Mesendoderm (in vitro differentiated cells): Measurements from ENCODE around the gene TIAL1.

Experiments used
- DNase-seq: peaks from one replicate; pipeline ENCODE4 v3.0.0; 2013
- H2AK5ac ChIP-seq: 2 replicates; pipeline ENCODE4 v1.6.1; 2013; ENCODE audit warnings: low read length, inconsistent platforms
- H2BK120ac ChIP-seq: 2 replicates; pipeline ENCODE4 v1.6.1; 2013; ENCODE audit warnings: low read depth, mild to moderate bottlenecking, low read length, moderate library complexity, mixed read lengths
- H2BK15ac ChIP-seq: replicated peaks from 2 replicates; pipeline ENCODE4 v1.6.1; 2013; ENCODE audit warnings: low read depth, mild to moderate bottlenecking, moderate library complexity
- H2BK5ac ChIP-seq: 2 replicates; pipeline ENCODE4 v1.6.1; 2013; ENCODE audit warnings: low read length, inconsistent platforms
- H3K18ac ChIP-seq: 2 replicates; pipeline ENCODE4 v1.6.1; 2013; ENCODE audit warnings: mild to moderate bottlenecking, low read length, mixed read lengths
- H3K23ac ChIP-seq: one replicate; pipeline ENCODE4 v1.6.1; 2013; ENCODE audit warnings: low read length
- H3K27ac ChIP-seq: 2 replicates; pipeline ENCODE4 v1.5.1; 2013; ENCODE audit warnings: low read depth, mild to moderate bottlenecking, inconsistent platforms, low read length, moderate library complexity
- H3K27me3 ChIP-seq: 2 replicates; pipeline ENCODE4 v1.6.1; 2013; ENCODE audit warnings: low read length, control low read depth, mild to moderate bottlenecking, inconsistent platforms; ENCODE audit not compliant: insufficient read depth, poor library complexity
- H3K36me3 ChIP-seq: 2 replicates; pipeline ENCODE4 v1.6.1; 2013; ENCODE audit warnings: low read length, inconsistent platforms; ENCODE audit not compliant: control insufficient read depth, insufficient read depth
- H3K4ac ChIP-seq: one replicate; pipeline ENCODE4 v1.6.1; 2013; ENCODE audit warnings: low read depth, mild to moderate bottlenecking, low read length, moderate library complexity
- H3K4me1 ChIP-seq: 2 replicates; pipeline ENCODE4 v1.6.1; 2013; ENCODE audit warnings: low read depth, low read length, inconsistent platforms; ENCODE audit not compliant: control insufficient read depth
- H3K4me2 ChIP-seq: 2 replicates; pipeline ENCODE4 v1.6.1; 2013; ENCODE audit warnings: low read length
- H3K4me3 ChIP-seq: 2 replicates; pipeline ENCODE4 v1.5.1; 2013; ENCODE audit warnings: mild to moderate bottlenecking, low read length
- H3K56ac ChIP-seq: one replicate; pipeline ENCODE4 v1.6.1; 2013; ENCODE audit warnings: low read length
- H3K79me1 ChIP-seq: 2 replicates; pipeline ENCODE4 v1.6.1; 2013; ENCODE audit warnings: low read length, inconsistent platforms
- H3K79me2 ChIP-seq: 2 replicates; pipeline ENCODE4 v1.6.1; 2013; ENCODE audit warnings: mild to moderate bottlenecking, low read length; ENCODE audit not compliant: control insufficient read depth, insufficient read depth
- H3K9ac ChIP-seq: 2 replicates; pipeline ENCODE4 v1.6.1; 2013; ENCODE audit warnings: low read length, inconsistent platforms
- H4K5ac ChIP-seq: one replicate; pipeline ENCODE4 v1.6.1; 2013; ENCODE audit warnings: low read length
- H4K8ac ChIP-seq: one replicate; pipeline ENCODE4 v1.6.1; 2013; ENCODE audit warnings: low read depth, mild to moderate bottlenecking, control low read depth, low read length, moderate library complexity
- WGBS: extraction: QIAGEN DNeasy Blood & Tissue Kit; methylation state at CpG from one replicate; pipeline ENCODE4 v1.1.7; 2013; ENCODE audit warnings: low lambda C conversion rate, missing lambda C conversion rate; ENCODE audit not compliant: insufficient coverage; ENCODE audit errors: extremely low coverage; 5-methylcytosine and 5-hydroxymethylcytosine counted together

TIAL1 gene

DNA sequence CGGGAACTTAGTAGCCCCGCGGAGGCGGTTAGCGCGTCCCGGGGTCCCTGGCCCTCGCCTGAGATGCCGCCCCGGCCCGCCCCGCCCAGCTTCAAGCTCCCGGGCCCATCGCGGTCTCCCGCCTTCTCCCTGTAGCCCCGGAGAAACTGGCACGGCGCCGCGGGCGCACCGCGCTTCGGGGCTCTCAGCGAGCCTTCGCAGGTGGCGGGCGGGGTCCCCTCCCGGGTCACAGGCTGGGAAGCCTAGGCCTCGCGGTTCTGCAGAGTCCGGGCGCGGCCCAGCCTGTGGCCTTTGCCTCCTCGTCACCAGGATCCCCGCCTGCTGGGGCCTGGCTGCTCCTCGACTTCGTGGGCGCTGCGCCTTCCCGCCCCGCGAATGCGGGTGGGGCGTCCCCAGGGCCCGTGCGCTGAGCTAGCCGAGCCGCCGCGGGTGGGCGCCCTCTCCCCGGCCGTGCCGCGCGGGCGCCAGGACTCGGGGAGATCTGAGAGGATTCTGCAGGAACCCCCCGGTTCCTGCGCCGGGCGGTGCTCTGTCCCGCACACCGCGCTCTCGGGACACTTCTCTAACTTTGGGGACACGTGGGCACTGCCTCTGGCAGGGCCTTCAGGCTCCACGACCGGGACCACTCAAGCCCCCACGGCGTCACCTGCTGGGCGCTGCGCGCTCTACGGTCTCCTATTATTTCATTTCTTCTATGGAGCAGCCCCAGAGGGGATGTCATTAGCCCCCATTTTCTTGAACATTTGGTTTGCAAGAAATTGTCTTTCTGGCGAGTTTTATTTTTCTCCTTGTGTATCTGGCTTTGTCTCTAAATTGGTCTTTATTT is 53.6 kb downstream of the TIAL1 start:
- Histone ChIP-seq H2BK15ac (no peak overlapping the region), H2BK5ac (no peak overlapping the region), H4K8ac (no peak overlapping the region), H3K4me1 (peaks cover 4% of the 10 kb centered on the region), H4K5ac (no peak overlapping the region), H3K4me3 (peak overlapping the region; percentile 24), H2AK5ac (no peak overlapping the region), H3K79me1 (no peaks in the 10 kb centered on the region), H3K27me3 (peaks cover 15% of the 10 kb centered on the region), H3K56ac (peak overlapping the region; percentile 83), H3K27ac (no peak overlapping the region), H3K9ac (peak overlapping the region; percentile 67), H3K23ac (peak overlapping the region; percentile 89), H3K4me2 (peak overlapping the region; percentile 80), H2BK120ac (no peak overlapping the region), H3K18ac (peak overlapping the region; percentile 46), H3K79me2 (no peaks in the 10 kb centered on the region), H3K36me3 (no peaks in the 10 kb centered on the region), H3K4ac (no peak overlapping the region)
- peak; percentile 44 for DNase-seq
- WGBS = no CpG with 5 or more reads among the region's 78 CpGs

GRCh38 chr10:119542357-119542987 is 54.3 kb downstream of the TIAL1 start, which contains the start of gene RGS10:
TSS of gene RGS10 (minus strand) at chr10:119542719. CDS start at chr10:119542638, 81 bp downstream.
- Histone ChIP-seq H2AK5ac (no peak within 1 kb of the TSS), H2BK120ac (no peak within 1 kb of the TSS), H3K79me1 (no peaks in the 10 kb centered on the region), H3K4ac (no peak within 1 kb of the TSS), H4K5ac (no peak within 1 kb of the TSS), H3K23ac (peak within 1 kb of the TSS; percentile 100), H3K4me3 (peak within 1 kb of the TSS; percentile 35), H3K4me2 (peak within 1 kb of the TSS; percentile 80), H3K56ac (peak within 1 kb of the TSS; percentile 83), H3K4me1 (peaks cover 4% of the 10 kb centered on the region), H2BK5ac (no peak within 1 kb of the TSS), H3K27me3 (peaks cover 15% of the 10 kb centered on the region), H3K9ac (peak within 1 kb of the TSS; percentile 67), H3K79me2 (no peaks in the 10 kb centered on the region), H4K8ac (no peak within 1 kb of the TSS), H2BK15ac (no peak within 1 kb of the TSS), H3K18ac (peak within 1 kb of the TSS; percentile 52), H3K36me3 (no peaks in the 10 kb centered on the region), H3K27ac (no peak within 1 kb of the TSS)
- WGBS = no CpG with 5 or more reads among the region's 76 CpGs
- DNase-seq = peak; percentile 63

GRCh38 chr10:119541459-119542356 is 55.1 kb downstream of the TIAL1 start:
- Histone ChIP-seq H3K27ac (no peak overlapping the region), H2BK15ac (no peak overlapping the region), H3K9ac (peak overlapping the region; percentile 61), H3K79me1 (no peaks in the 10 kb centered on the region), H3K4ac (no peak overlapping the region), H3K4me1 (peaks cover 4% of the 10 kb centered on the region), H3K4me3 (peak overlapping the region; percentile 35), H3K18ac (no peak overlapping the region), H3K56ac (peak overlapping the region; percentile 78), H4K5ac (no peak overlapping the region), H2BK120ac (no peak overlapping the region), H3K23ac (peak overlapping the region; percentile 100), H3K27me3 (peaks cover 15% of the 10 kb centered on the region), H2BK5ac (no peak overlapping the region), H3K4me2 (peak overlapping the region; percentile 79), H2AK5ac (no peak overlapping the region), H3K36me3 (no peaks in the 10 kb centered on the region), H4K8ac (no peak overlapping the region), H3K79me2 (no peaks in the 10 kb centered on the region)
- WGBS = no CpG with 5 or more reads among the region's 57 CpGs
- no peak for DNase-seq

GRCh38 chr10:119541046-119541445 is 55.7 kb downstream of the TIAL1 start:
- WGBS = no CpG with 5 or more reads among the region's 6 CpGs
- Histone ChIP-seq H3K18ac (no peak overlapping the region), H3K79me2 (no peaks in the 10 kb centered on the region), H3K23ac (no peak overlapping the region), H4K5ac (no peak overlapping the region), H3K4me3 (no peak overlapping the region), H2BK120ac (no peak overlapping the region), H2BK15ac (no peak overlapping the region), H3K36me3 (no peaks in the 10 kb centered on the region), H3K56ac (no peak overlapping the region), H2AK5ac (no peak overlapping the region), H3K4me2 (no peak overlapping the region), H4K8ac (no peak overlapping the region), H3K4me1 (peaks cover 4% of the 10 kb centered on the region), H3K9ac (no peak overlapping the region), H2BK5ac (no peak overlapping the region), H3K4ac (no peak overlapping the region), H3K27me3 (peaks cover 15% of the 10 kb centered on the region), H3K79me1 (no peaks in the 10 kb centered on the region), H3K27ac (no peak overlapping the region)
- DNase-seq = no peak

- no peak overlapping the region for H2BK5ac ChIP-seq
- no peak overlapping the region for H4K5ac ChIP-seq
- H3K18ac ChIP-seq = no peak overlapping the region
- no peak overlapping the region for H2AK5ac ChIP-seq
- no CpG with 5 or more reads among the region's 4 CpGs for WGBS
- no peak overlapping the region for H3K4me3 ChIP-seq
- H3K9ac ChIP-seq = no peak overlapping the region
- H3K4ac ChIP-seq = no peak overlapping the region
- H3K56ac ChIP-seq = no peak overlapping the region
- H3K27ac ChIP-seq = no peak overlapping the region
- H3K23ac ChIP-seq = no peak overlapping the region
- DNase-seq = no peak
- H3K4me1 ChIP-seq = peaks cover 4% of the 10 kb centered on the region
- no peak overlapping the region for H4K8ac ChIP-seq
- H3K27me3 ChIP-seq = peaks cover 15% of the 10 kb centered on the region
- H3K79me1 ChIP-seq = no peaks in the 10 kb centered on the region
- H2BK15ac ChIP-seq = no peak overlapping the region
- no peak overlapping the region for H2BK120ac ChIP-seq
- H3K79me2 ChIP-seq = no peaks in the 10 kb centered on the region
- H3K4me2 ChIP-seq = no peak overlapping the region
- H3K36me3 ChIP-seq = no peaks in the 10 kb centered on the region
Observed at GRCh38 chr10:119540038-119540437, 56.7 kb downstream of the TIAL1 start.
